Stromal cell of bone marrow (primary cell): ENCODE data around the gene FOSL2.

Experiments
- DNase-seq: peaks from one replicate; pipeline ENCODE4 v3.0.0-alpha.2; 2012; ENCODE audit warnings: low read depth

FOSL2 gene

GRCh38 chr2:28375742-28376631, 16.7 kb upstream of the FOSL2 start:
- no peak for DNase-seq

DNA sequence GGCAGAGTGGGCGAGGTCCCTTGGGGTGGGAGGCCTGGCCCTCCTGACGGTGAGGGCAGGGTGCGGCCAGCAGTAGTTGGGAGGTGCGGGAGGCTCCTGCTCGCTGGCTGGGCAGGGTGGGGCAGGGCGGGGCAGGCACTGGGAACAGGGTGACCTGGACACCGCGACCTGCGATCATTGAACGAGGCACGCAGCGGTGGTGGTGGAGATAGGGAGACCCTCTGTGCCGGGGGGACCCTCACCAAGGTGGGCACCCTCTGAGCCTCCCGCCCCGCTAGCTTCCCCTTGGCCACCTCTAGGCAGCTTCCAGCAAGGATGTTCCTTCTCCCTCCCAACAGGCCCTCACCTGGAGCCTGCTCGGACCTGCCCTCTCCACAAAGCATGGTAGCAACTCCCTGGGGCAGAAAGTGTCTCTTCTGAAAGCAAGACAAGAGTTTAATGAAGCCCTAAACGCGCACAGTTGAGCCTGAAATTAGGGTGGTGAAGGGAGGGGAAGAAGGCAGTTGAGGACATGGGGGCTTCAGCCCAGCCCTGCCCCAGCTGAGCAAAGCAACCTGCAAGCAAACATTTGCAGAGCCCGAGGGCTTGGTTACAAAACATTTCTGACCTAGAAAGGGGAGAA, 15.4 kb upstream of the FOSL2 start:
- DNase-seq = no peak

DNA sequence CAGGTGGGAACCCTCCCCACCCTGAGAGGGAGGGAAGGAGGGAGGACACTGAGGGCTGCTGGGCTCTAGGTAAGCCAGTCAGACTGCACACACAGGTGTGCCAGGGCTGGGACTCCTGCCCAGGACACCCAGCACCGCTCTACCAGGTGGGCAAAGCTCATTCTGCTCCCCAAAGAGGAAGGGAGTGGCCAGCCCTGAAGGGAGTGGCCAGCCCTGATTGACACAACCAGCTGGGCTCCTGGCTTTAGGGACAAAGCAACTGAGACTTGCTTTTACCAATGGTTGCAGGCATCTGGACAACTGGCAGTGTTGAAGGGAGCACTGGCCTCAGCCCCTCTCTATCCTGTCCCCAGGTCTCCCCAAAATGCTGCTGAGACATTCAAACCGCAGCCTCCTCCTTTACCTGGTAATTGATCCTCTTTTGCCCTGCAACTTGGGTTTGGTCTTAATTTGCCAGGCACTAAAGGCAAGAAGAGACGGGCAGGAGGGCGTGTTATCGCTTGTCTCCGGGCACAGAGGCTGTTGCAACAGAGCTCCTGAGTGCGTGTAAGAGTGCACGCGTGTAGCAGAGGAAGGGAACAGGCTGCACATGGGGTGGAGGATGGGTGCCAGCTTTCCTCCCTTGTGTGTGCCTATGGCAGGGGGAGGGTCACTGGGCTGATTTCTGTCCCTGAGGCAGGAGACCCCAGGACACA, 14.5 kb upstream of the FOSL2 start:
- no peak for DNase-seq

DNA sequence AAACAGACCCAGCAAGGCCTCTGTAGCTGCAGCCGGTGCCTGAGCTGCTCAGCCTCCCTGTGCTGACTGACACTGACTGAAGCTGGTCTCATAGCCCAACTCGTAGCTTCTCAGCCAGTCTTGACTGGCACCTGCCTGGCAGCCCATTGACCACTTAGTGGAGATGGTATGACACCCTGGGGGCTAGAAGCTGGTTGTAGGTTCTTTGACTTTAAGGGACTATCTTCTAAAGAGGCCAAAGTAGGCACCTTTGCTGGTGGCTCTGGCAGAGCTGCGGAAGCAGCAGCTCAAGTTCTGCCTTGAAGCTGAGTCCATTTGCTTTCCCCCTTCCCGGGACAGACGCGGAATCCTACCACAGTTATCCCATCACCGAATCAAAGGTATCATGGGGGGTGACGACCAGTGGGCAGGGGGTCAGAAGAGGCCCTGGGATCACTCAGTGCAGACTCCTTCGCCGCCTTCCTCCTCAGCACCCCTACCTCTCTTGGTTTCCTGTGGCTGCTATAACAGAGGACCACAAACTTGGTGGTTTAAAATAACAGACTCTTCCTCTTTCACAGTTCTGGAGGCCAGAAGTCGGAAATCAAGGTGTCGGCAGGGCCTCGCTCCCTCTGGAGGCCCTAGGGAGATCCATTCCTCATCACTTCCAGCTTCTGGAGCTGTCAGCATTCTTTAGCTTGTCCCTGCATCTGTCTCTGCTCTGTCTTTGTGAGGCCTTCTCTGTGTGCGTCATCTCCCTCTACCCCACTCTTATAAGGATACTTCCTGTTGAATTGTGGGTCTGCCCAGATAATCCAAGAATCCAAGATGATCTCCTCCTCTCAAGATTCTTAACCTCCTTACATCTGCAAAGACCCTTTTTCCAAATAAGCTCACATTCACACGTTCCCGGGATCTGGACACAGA, 13.7 kb upstream of the FOSL2 start:
- DNase-seq = no peak

DNA sequence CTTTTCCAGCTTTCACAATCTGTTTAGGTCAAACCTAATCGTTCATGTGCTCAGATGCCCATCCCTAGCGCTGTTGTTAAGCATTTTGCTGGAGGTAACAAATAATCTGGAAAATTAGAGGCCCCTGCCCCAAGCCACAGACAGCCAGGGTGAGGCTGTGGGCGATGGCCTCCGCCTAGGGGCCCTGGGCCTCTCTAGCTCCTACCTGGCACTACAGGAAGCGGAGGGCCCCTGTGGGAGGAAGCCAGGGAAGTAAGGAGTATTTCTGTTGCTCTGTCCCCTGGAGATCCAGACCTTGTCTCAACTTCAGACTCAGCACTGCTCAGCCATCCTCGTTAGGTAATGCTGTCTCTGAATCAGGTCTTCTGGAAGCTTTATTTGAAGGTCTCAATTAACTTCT, 12.4 kb upstream of the FOSL2 start:
- DNase-seq = no peak

GRCh38 chr2:28381225-28382180, 11.2 kb upstream of the FOSL2 start:
- DNase-seq = no peak

GRCh38 chr2:28382755-28383154, 9.9 kb upstream of the FOSL2 start:
- DNase-seq = no peak

DNA sequence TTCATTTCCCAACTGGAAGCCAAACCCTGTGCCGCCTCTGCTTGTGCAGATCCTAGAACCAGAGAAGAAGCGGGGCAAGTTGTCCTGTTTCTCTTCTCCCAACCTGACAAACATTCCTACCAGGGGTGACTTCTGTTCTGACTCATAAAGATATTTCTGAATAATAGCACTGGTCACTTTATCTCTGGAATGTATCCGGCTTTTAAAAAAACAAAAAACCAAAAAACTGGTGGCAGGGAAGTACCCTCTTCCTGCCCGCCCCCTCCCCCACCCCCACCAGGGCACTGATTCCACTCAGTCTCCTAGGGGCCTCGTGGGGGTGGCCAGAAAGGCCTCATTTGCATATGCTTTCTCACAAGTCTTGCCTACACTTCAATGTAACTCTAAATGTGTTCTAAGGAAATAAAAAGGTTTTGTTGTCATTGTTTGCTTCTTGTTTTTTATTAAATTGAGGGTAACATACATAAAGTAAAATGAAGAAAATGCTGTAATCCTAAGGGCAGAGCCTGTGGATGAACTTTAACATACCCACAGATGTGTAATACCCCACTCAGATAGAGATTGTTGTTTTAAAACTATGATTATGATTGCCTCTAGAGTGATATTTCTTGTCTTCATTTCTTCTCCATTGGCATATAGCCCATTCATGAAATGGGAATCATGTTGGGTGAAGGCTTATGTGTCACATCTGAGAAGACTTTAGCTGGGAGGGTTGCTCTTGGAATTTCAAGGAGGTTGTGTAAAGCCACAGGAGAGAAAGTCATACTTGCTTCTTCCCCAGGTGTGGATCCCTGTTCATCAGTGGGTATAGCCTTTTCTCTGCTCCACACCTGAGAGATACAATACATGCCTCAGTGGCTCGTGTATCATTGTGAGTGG, 5.3 kb upstream of the FOSL2 start:
- no peak for DNase-seq

DNA sequence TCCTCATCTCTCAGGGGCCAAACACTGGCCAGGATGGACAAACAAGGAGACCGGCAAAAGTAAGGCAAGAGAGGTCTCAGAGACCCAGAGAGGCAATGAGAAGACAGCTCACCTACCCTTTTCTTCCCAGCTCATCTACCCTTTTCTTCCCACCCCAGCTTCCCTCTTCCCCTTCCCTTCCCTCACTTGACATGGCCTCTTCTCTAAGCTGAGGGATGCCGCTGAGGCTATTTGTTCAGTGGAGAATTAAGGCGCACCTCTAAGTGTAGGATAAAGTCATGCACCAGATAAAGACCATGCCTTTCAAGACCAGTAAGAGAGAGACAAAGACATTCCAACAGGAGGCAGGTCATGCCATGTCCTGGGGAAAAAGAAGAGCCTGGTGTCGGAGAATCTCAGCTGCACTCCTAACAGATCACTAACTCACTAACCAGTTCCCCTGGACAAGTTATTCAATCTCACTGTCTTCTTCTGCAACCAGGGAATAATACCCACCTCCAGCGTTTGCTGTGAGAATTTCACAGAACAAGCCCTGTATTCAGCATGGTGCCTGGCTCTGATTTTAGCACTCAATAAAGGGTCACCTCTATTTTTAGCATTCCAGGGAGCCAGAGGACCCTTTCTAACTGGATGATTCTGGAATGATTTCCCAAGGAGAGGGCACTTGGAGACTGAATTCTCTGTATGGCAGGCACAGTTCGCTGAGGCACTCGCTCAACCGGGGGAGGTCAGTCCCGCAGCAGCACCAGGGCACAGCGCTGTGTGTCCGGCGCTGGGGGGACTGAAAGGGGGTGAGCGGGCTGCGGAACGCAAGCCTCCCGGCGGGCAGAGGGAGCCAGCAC, 3.0 kb upstream of the FOSL2 start:
- no peak for DNase-seq

GRCh38 chr2:28390241-28390745, 2.4 kb upstream of the FOSL2 start:
- peak; percentile 85 for DNase-seq

DNA sequence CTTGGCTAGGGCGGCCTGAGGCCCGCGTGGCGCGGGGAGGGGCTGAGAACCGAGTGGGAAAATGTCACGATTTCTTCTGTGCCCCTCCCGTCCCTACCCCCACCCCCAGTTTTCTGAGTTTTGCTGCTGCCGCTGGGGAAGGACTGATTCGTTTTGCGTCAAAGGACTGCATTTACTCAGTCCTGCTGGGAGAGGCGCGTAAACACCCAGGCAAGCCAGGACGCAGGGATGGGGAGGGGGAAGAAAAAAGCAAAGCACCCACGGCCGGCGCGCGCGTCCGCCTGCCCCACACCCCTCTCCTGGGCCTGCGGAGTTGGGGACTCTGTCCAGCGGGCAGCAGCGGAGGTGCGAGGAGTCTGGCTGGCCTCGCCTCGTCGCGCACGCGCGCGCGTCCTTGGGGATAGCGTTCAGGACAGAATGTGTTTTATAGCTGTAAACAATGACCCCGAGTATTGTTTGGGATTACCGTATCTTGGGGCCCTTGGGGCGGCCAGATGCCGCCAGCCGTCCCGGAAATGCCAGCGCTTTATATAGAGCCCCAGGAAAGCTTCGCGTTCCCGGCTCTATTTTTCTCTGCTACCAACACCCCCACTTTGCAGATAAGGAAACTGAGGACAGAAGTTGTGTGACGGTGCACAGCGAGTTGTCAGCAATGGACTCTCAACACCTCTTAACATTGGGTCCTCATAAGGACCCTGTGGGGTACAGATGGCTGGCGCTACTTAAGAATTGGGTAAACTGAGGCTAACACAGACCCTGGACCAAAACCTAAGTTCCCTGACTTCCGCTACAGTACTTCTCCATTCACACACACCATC, 1.7 kb upstream of the FOSL2 start:
- peak; percentile 71 for DNase-seq

DNA sequence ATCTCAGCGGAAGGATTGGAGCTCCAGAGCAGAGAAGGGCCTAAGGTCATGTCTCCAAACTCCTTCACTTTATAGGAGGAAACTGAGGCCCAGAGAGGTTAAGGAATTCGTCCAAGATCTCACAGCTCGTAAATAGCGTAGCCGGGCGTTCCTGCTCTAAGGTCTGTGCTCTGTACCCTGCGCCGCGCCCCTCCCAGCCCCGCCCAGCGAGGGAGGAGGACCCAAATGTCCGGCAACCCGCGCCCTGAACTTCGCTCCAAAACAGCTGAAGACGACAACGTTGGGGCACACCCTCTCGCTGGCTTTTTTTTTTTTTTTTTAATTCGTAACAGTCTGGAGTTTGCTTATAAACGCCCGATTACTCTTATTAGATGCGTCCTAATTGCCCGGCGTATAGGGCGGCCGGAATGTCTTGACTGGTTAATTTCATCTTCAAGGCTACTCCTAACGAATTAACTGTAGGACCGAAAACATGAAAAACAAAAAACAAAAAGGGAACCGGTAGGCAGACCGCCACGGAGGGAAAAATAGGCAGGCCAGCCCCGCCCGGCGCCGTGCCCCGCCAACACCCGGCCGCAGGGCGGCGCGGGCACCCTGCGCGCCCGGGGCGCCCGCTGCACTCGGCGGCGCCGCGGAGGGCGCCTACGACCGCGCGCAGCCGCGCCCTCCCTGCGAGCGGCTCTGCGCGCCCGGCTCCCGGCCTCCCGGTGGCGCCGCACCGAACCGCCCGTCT, 928 bp upstream of the FOSL2 start:
- DNase-seq = peak; percentile 85

- peak; percentile 50 for DNase-seq
These were observed 617 bp downstream of the FOSL2 start for GRCh38 chr2:28393114-28393836.

- DNase-seq = no peak
These were observed 1.7 kb downstream of the FOSL2 start for GRCh38 chr2:28394331-28394877.

DNA sequence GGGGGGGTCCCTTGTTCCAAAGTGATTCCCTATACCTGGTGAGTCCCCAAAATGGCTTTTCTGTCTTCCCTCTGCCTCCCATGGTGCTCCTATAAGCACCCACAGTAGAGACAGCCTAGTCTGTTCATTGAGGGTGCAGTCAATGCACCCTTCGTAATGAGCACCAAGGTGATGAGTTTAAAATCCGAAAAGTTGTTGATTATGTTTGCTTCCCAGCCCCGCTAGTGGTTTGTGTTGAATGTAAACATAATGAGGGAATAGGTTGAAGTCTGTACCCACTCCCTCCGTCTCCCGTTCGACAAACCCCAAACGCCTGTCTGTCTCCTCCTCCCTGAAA, 2.3 kb downstream of the FOSL2 start:
- DNase-seq = no peak
